Measurements from ENCODE around the gene FOXF1. TPM values are rescaled to one million over a fixed set of nuclear protein-coding genes. Genes with fewer than 3 reads are reported as not detected.

Gene FOXF1
- total RNA-seq, 1 donor from 2014 or later, result not detected

DNA sequence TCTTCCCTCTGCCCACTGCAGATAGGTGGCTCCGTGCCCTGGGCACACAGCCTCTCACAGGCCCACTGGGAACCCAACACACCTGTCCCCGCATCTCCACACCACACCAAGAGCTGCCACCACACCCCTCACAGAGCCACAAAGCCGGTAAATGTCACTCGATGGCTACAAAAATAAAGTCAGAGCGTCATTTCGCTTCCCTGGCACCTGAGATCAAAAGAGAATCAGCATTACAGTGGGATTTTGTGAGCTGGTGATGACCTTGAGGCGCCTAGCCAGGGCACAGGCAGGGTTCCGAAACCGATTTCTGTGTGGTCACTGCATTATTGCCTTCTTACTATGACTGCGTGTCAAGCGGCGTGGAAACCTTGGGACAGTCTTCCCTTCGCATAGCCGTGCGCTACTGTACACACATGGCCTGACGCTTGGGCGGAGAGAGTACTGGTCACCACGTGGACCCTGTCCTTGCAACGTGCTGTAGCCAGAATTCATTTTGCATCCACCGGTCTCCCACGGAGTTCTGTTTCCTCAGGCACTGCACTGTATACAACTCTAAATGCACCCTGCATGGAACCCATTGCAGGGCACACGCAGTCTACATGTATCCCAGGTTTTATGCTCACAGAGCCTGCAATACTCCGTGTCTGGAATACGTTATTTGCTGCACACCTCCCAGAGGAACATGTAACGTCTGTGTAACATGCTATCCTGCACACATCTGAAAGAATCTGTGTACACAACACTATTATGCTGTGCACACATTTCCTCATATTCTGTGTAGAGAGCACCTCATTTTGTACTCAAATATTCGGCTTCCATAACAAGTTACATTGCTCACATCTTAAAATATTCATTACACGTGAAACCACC is 5.8 kb upstream of the FOXF1 start:
- intact Hi-C loops (cut with micrococcal nuclease), result loop anchor here (2.0 kb wide), 1 partner anchor 60 kb away; no protein-coding TSS in a partner anchor

DNA sequence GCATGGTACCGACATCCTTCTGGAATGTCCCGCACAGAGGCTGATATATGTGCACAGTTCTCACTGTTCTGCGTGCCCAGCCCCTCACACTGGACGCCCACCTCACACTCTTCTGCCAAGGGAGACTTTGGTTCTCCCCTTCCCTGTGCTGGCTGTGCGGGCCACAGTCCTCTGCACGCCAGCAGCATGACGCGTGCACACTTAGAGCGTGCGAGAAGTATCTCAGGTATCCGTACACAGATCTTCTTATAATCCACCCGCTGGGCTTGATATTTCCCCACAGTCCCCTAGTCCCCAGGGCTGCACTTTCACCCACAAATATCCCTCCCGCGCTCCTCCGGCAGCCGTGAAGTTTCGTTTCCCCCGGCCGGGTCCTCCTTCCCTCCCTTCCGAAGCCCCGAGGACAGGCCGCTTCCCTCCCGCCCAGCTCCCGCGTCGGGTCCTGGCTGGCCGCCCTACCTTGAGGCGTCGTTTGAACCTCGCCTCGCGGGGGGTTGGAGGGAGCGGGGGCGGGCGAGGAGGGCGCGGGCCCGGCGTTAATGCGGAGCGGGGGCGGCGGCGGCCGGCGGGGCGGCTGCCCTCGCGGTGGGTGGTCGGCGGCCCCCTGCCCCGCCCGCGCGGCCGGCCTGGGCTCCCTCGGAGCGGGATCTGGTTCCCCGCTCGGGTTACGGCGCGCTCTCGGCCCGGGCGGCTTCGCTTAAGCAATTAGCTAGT is 5.0 kb upstream of the FOXF1 start:
- intact Hi-C loops (cut with micrococcal nuclease), result loop anchor here (2.0 kb wide), 1 partner anchor 59 kb away; no protein-coding TSS in a partner anchor

DNA sequence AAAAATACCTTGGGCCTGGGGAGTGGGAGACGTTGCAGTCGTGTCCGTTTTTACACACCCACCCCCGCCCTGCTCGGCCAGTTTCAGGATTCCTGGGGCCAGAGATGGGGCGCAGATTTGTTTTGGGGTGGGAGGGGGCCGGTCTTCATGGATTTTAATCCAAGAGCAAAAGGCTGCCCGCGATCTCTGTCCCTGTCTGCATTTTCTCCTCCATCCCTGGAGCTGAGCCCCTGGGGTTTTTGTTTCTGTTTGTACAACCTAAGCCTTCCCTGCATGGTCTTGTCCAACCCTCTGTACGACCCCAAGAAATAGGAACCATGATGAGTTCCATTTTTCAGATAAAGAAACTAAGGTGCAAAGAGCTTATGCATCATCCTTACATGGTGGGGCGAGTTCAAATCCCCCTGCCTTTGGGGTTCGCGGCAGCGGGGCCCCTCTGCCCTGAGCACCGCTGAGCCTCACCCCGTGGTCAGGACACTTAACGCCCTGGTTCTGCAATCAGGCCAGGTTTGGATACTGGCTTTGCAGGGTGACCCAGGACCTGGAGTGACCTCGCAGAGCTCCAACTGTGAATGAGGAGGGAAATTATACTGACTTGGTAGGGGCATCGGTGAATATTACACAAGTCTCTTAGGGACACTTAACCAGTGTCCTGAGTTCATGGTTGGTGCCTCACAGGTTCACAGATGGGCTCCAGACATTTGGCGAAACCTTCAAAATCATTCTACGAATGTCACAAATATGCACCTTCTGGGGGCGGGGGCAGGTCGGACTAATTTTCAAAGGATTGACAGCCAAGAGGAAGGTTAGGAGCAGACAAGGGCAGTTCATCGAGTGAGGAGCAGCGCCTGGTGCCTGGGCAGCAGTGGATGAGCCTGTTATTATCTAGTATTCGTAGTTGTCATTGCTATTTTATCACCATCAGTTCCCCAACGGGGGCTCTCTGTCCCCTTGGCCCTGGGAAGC is 4.1 kb upstream of the FOXF1 start:
- intact Hi-C loops (cut with micrococcal nuclease), result loop anchor here (2.0 kb wide), 1 partner anchor 59 kb away; no protein-coding TSS in a partner anchor

DNA sequence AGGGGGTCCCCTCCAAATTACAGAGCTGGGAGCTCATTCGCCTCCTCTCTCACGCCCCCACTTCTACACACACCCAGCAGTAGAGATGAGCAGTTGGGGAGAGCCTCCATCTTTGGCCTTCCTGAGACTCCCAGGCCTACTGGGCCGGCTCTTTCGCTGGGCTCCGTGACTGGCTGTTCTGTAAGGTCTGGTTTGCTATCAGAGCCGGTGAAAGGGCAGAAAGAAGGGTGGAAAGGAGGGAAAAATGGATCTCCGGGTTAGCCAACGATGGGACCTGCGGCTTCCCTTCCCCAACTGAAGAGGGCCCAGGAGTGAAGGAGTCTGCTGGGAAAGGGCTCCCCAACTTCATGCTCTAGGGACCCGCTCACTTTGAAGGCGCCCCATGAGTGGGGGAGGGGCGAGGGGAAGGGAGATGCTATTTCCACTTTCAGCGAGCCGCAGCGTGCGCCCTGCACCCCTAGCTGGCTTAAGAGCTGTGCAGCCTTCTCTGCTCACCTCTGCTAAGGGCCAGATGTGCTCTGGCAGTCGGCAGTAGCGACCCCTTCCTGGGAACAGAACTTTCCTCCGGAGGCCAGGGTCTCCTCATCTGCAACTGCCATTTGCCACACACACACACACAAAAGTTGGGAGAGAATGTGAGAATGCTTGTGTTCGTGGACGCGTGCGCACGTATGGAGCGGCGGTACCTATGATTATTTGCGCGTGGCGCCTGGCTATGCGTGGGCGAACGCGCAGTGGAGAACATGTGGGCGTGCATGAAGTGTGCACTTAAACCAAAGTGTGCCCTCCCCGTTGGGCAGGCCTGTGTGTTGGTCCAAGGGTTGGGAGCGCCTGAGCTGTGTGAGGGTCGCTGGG is 2.9 kb upstream of the FOXF1 start:
- intact Hi-C loops (cut with micrococcal nuclease), result loop anchor here (2.0 kb wide), 1 partner anchor 13 kb away; no protein-coding TSS in a partner anchor

DNA sequence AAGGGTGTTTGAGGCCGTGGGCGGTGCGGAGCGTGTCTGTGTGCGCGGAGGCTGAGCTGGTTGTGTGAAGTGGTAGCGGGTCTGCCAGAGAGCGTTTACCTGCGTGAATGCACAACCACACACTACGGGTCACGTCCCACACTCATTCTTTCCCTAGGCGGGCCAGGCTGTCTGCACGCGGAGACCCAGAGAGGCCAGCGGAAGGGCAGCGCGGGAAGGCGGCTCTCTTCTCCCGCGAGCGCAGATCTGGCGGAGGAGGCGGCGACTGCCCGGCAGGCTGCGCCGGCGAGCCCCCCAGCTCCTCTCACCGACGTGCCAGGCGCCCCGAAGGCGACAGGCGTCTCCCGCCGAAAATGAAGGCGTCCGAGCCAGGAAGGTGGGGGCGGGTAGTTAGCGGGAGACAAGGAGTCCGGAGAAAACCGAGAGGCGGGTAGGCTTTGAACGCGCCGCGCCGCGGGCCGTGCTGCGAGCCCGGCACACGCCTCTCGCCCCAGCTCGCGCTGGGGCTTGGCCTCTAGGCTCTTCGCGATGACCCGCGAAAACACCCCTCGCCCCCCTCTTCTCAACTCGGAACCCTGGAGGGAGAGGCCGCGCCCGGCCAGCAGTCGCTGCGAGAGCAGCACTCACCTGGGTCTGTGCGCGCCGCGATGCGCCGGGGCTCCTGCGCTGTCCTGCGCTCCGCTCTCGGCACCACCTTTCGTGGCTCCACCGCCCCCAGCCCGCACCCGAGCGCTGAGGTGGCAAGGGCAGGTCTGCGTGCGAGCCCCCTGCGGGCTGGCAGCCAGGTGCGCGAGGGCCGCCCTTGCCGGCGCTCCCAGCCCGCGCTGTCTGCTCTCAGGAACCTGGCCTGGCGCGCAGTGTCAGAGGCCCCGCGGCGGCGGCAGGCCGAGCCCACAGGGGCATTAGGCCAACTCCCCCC is 2.0 kb upstream of the FOXF1 start:
- intact Hi-C loops (cut with micrococcal nuclease), result loop anchor here (2.0 kb wide), 1 partner anchor 13 kb away; no protein-coding TSS in a partner anchor

DNA sequence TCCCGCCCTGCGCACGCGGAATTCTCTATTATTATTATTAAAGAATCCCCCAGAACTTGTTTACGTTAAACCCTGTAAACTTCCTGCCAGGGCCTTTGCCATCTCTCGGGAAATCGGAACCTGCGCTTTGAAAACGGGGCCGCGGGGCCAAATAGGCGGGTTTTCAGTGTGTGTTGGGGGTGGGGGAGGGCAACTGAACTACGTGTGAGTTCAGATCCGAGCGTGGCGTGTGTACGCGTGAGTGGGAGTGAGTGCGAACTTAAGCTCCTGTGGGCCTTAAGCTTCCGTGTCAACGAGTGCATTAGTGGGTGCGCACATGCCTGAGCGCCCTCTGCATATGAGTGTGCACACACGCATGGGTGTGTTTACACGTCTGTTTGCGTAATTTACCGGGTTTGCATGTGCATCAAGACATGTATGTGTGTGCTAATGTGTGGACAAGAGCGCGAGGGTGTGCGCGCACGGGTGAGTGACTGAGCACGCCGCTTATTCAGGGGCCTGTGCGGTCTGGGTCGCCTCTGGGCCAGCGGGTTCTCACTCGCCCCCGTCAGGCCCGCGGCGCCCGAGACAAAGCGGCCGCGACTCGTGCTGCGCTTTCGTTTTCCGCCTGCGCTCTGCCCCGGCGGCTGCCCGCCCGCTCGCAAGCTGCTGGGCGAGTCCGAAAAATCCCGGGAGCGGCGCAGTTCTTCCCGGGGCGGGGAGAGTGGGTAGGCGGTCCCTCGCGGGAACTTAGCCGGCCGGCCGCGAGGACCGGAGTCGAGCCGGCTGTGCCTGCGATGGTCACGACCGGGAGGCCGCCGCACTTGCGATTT is 1.2 kb upstream of the FOXF1 start:
- intact Hi-C loops (cut with micrococcal nuclease), result loop anchor here (2.0 kb wide), 1 partner anchor 14 kb away; no protein-coding TSS in a partner anchor

DNA sequence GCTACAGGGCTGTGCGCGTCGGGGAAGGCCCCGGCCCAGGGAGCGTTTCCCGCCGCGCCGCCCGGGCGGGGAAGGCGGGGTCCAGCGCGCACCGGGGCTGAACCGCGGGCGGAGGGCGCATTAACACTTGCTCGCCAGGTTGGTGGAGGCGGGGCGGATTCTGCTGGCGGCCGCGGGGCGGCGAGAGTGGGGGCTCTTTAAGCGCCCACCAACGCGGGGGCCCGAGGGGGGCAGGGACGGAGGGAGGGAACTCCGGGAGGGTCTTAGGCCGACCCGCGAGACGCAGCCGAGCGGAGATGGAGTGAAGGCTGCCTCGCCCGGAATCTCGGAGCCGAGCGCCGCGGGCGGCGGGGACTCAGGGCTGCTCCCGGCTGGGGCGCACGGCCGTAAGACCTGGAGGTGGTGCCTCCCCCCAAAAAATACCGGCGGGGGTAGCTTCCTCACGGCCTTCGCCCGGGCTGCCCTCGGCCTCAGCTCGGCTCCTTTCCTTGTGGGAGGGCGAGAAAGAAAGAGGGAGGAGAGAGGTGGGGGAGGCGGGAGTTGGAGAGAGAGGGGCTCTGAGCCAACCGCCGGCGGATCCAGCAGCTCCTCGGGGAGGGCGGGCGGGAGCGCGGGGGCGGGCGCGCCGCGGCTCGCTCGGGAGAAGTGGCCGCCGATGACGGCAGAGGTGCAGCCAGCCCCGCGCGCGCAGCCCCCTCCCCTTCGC is 415 bp upstream of the FOXF1 start:
- intact Hi-C loops (cut with micrococcal nuclease), result loop anchor here (2.0 kb wide), 1 partner anchor 15 kb away; no protein-coding TSS in a partner anchor

DNA sequence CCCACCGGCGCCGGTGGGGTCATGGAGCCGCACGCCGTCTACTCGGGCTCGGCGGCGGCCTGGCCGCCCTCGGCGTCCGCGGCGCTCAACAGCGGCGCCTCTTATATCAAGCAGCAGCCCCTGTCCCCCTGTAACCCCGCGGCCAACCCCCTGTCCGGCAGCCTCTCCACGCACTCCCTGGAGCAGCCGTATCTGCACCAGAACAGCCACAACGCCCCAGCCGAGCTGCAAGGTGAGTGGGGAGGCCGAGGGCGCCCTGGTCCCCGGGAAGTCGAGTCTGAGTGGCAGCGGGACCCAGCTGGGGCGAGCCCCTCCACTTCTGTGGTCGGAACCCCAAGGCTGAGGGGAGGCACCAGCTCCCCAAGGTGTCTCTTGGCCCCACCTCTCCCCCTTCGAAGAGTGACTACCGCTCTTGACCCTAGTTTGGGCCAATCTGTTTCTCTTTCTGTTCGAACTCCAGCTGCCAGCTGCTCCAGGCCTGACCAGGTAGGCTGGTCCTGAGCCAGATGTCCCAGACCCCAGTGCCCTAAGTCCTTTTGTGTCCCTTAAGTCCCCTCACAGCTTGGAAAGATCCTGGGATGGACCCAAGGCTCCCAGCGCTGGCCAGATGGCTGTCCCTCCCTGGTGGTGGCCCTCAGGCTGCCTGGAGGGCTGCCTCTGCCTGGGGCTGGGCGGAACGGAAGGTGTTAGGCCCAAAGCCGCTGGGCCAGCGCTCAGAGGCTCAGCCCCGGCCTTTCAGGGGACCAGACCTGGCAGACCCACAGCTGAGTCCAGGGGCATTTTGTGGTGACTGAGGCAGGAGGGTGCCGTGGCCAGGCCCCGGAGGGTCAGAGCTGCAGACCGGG is 1.2 kb downstream of the FOXF1 start:
- intact Hi-C loops (cut with micrococcal nuclease), result no loop called here

DNA sequence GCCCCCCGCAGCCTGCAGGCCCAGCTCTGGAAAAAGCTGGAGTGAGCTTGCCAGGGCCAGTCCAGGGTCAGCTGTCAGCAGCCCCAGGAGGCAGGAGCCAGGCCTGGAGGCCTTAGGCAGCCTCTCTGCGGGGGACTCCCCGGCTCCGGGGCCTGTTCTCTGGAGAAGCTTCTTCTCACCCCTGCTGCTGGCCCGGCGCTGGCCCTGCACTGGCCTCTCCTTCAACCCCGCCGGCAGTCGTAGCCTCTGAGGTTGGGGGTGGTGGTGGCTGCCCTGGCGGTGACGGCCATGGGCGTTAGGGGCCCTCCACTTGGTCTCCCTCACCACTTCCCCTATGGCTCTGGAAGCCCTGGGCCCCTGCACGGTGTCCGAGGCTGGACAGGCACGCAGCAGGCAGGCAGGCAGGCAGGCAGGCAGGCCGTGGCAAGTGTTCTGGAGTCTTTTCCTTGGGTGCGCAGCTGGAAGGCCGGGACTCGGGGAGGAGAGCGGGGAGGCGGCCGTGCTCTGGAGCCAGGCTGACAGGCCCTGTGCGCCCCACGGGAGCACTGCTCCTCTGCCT is 2.1 kb downstream of the FOXF1 start:
- intact Hi-C loops (cut with micrococcal nuclease), result no loop called here

DNA sequence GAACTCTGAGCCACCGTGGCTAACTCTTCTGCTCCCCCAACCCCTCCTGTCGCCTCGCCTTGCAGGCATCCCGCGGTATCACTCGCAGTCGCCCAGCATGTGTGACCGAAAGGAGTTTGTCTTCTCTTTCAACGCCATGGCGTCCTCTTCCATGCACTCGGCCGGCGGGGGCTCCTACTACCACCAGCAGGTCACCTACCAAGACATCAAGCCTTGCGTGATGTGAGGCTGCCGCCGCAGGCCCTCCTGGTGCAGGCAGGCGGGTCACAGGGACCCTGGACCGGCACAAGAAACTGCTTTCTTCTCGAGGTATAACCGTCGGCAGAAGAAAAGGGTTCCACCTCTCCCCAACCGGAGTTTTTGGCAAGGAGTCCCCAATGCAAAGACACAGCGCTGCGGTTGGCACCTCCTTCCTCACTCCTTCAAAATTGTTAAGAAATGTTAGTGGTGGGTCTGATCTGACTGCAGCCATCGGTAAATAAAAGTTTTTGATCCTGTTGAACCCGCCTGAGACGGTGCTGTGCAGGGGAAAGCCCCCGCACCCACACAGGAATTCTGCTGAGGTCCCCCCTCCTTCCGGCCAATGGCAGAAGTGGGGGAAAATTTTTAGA is 2.6 kb downstream of the FOXF1 start:
- intact Hi-C loops (cut with micrococcal nuclease), result no loop called here

DNA sequence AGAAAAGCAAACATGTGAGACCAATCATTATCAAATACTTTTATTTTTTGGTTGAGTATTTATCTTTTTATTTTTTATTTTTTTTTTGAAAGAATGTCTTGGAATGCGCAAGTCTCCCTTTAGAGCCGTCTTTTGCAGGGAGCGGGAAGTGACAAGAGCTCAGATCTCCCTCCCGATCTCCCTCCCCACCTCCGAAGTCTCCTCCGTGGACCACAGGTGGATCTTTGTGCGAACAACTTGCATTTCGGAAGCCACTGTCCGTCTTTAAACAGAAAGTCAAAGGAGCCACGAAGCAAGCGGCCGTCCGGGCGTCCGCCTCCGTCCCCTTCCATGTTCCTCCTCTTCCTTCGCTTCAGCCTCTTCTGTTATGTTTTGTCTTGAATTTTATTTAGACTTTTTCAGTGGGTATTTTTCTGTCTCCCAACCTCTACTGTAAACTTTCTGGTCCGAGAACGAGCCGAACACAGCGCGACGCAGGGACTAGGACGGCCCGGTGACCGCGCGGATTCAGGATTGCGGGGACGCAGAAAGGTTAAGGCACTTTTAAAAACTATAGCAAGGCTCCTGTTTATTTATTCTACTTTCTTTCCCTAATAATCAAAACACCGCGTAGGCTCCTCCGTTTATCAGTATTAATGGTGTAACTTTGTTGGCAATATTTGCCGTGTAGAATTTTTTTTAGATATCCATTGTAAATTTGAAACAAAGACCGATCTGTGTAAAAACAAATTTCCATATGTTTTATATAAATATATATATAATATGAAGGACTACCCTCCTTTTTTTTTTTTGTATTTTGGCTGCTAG is 3.3 kb downstream of the FOXF1 start:
- intact Hi-C loops (cut with micrococcal nuclease), result loop anchor here (1.0 kb wide), 1 partner anchor 15 kb away; no protein-coding TSS in a partner anchor

DNA sequence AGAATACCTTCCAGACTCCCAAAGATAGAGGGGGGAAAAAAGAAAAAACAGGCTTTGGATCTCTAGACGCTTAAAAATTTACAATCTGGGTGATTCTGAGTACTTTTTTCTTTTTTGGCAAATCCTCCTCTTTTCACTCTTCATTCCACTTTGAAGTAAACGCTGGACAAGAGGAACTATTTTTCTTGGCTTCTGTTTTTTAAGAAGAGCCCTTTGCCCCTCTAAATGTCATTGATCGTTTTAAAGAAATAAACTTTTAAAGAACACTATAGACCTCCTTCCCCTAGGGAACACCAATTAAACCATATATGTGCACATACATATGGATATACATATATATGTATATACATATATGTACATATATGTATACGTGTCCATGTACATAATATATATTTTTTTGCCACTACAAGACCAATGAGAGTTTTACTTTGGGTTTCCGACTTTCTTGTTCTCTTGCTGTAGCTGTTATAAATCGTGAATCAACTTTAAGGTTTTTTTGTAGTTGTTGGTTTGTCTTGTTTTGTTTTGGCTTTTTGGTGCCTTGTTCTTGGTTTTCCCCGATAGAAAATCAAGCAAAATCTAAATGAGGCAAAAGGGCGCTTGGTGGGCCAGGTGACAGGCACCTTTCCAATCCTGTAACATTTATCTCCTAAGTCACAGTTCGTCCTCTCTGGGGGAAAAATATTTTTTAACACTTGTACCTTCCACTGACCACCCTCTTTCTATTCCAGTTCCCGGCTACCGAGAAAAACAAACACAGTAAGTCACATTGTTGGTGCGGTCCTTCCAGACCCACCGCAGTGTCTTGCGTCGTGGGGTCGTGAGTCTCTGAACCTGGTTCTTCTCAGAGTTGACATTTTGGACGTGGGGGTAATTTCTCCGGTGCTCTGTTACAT is 4.4 kb downstream of the FOXF1 start:
- intact Hi-C loops (cut with micrococcal nuclease), result loop anchor here (1.0 kb wide), 1 partner anchor 16 kb away; no protein-coding TSS in a partner anchor

DNA sequence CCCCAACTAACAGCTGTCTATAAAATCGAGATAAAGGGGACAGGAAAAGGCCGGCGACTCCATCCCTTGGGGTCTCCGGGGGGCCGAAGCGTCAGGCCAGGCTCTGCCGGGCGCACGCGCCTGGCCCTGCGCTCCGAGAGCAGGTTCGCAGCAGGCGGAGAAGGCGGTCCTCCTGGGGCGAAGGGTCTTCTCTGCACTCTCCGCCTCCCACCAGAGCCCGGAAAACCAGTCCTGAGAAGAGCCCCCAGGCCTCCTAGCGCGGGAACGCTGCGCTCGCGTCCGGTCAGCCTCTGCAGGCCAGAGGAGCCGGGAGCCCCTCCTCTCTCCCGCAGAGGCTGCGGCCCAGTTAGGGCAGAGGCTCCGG is 5.1 kb downstream of the FOXF1 start:
- intact Hi-C loops (cut with micrococcal nuclease), result no loop called here
